GM06990 (cell line): ENCODE data around the gene PDSS2.

Experiments
- DNase-seq: peaks from one replicate; pipeline ENCODE4 v3.0.0-alpha.2; 2011; ENCODE audit not compliant: insufficient read length; ENCODE audit errors: extremely low read depth
- H3K27me3 ChIP-seq: replicated peaks from 2 replicates; pipeline ENCODE4 v1.6.0; 2011; ENCODE audit warnings: low read length; ENCODE audit not compliant: control insufficient read depth, insufficient read depth
- H3K36me3 ChIP-seq: 2 replicates; pipeline ENCODE4 v1.5.1; 2011; ENCODE audit warnings: low read length; ENCODE audit not compliant: control insufficient read depth, insufficient read depth
- H3K4me3 ChIP-seq: replicated peaks from 2 replicates; pipeline ENCODE4 v1.5.1; 2011; ENCODE audit warnings: low read depth, mild to moderate bottlenecking, control low read depth, low read length
- CTCF ChIP-seq: IDR thresholded peaks from 2 replicates; pipeline ENCODE4 v1.5.1; 2011; ENCODE audit warnings: low read length, control low read depth, mild to moderate bottlenecking, inconsistent platforms; ENCODE audit not compliant: insufficient read depth, poor library complexity, severe bottlenecking

Gene PDSS2

GRCh38 chr6:107275330-107275865 lies 184.0 kb downstream of the PDSS2 start:
- Histone ChIP-seq H3K36me3 (no peaks in the 10 kb centered on the region), H3K27me3 (no peaks in the 10 kb centered on the region), H3K4me3 (no peak overlapping the region)
- TF ChIP-seq CTCF, result no peak
- DNase-seq, result no peak

- no peak overlapping the region for H3K4me3 ChIP-seq
- no peaks in the 10 kb centered on the region for H3K27me3 ChIP-seq
- no peak for DNase-seq
- TF ChIP-seq CTCF, result no peak
- H3K36me3 ChIP-seq, result no peaks in the 10 kb centered on the region
These were observed 185.1 kb downstream of the PDSS2 start for GRCh38 chr6:107274288-107274687.

GRCh38 chr6:107272246-107272645 lies 187.1 kb downstream of the PDSS2 start:
- DNase-seq, result no peak
- H3K36me3 ChIP-seq, result no peaks in the 10 kb centered on the region
- H3K4me3 ChIP-seq, result no peak overlapping the region
- TF ChIP-seq CTCF, result no peak
- H3K27me3 ChIP-seq, result no peaks in the 10 kb centered on the region

- no peak for DNase-seq
- Histone ChIP-seq H3K27me3 (no peaks in the 10 kb centered on the region), H3K4me3 (no peak overlapping the region), H3K36me3 (no peaks in the 10 kb centered on the region)
- no peak for TF ChIP-seq CTCF
These were observed 188.1 kb downstream of the PDSS2 start for GRCh38 chr6:107271208-107271790.

GRCh38 chr6:107267634-107268033 lies 191.7 kb downstream of the PDSS2 start:
- no peak for TF ChIP-seq CTCF
- no peak for DNase-seq
- no peaks in the 10 kb centered on the region for H3K27me3 ChIP-seq
- H3K4me3 ChIP-seq, result no peak overlapping the region
- no peaks in the 10 kb centered on the region for H3K36me3 ChIP-seq

GRCh38 chr6:107267006-107267405 lies 192.4 kb downstream of the PDSS2 start:
- TF ChIP-seq CTCF, result no peak
- no peaks in the 10 kb centered on the region for H3K27me3 ChIP-seq
- no peak for DNase-seq
- no peak overlapping the region for H3K4me3 ChIP-seq
- H3K36me3 ChIP-seq, result no peaks in the 10 kb centered on the region
